Endometrium (tissue), 2 donors: ENCODE data around the gene LONRF3.
"Not testable (repeated sequence)": the region's sequence is repeated elsewhere in the genome, so short reads cannot be mapped to it uniquely, and the experiment has no call there.

Experiments
- FAIRE-seq: peaks from 2 replicates; lab custom pipeline; 2012; peaks lifted over from hg19 to GRCh38; lab: Jason Lieb, UNC
- donor health status: control.
- donor health status: control.

The LONRF3 gene

DNA sequence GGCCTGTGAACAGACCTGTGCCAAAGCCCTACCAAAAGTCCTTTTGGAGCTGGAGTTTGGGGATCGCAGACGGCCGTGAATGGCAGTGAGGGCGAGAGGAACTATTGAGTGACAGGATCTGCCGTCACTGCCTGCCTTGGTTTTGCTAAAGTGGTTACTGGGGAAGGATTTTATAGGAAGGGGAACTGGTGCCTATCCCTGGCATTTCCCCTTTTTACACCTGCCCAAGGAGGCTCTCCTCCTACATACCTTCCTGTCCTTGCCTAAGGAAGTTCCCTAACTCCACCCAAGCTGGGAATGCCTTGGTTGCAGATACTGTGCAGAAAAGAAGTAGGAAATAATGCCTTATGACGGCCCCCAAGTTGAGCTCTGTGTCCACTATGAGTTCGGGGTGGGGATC lies 14.5 kb downstream of the LONRF3 start:
- FAIRE-seq: no peak

DNA sequence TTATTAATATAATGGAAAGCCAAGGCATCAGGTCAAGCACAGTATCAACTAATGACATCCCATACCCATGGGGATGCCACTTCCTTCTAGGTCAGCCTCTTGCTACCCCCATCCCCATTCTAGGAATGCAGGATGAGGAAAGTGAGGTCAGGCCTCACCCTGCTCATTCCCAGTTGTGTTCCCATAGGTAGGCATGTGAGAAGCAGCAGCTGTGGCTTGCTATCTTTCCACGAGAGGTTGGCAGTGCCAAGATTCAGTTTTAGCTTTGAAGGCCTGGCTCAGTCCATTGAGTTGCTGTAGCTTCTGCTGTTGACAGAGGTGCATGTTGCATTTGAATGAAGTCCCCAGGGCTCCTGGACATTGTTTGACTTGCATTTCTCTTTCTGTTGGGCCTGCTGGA lies 15.5 kb downstream of the LONRF3 start:
- FAIRE-seq: no peak

- FAIRE-seq: no peak
These were observed 16.3 kb downstream of the LONRF3 start for GRCh38 chrX:118990512-118991227.

DNA sequence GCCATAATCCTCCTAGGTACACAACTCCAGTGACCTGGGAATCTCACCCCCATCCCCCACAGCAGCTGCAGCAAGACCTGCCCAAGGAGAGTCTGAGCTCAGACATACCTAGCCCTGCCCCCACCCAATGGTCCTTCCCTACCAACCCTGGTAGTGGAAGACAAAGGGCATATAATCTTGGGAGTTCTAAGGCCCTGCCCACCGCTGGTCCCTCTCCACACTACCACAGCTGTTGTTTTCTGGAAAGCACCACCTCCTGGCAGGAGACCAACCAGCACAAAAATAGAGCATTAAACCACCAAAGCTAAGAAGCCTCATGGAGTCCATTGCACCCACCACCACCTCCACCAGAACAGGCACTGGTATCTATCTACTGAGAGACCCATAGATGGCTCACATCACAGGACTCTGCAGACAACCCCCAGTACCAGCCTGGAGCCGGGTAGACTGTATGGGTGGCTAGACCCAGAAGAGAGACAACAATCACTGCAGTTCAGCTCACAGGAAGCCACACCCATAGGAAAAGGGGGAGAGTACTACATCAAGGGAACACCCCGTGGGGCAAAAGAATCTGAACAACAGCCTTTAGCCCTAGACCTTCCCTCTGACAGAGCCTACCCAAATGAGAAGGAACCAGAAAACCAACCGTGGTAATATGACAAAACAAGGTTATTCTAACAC lies 18.2 kb downstream of the LONRF3 start:
- not testable (repeated sequence) for FAIRE-seq

GRCh38 chrX:119003462-119003861 lies 29.0 kb downstream of the LONRF3 start:
- FAIRE-seq: no peak

DNA sequence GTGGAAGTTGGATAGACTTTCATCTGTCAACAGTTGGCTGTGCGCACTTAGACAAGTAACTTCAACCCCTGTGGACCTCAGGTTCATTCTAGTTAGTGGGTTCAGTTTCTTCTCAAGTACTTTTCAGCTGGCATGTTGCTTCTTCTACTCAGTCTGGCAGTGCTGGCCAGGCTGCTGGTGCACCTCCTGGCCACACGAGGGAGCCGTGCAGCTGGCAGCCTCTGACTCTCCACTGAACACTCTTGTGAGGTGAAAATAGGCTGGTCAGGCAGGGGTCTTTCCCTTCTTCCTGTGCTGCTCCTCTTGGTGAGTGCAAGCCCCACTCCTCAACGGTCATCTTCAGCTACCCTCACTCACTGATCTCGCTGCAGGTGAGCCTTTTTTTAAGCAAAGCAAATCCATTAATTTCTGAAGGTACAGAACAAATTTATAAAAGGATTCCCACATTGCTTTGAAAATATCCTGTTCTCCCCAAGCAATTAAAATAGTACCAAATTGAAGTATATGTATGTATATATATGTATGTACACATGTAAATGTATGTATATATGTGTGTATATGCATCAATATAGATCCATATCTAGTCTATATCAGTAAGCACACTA lies 30.6 kb downstream of the LONRF3 start:
- no peak for FAIRE-seq

DNA sequence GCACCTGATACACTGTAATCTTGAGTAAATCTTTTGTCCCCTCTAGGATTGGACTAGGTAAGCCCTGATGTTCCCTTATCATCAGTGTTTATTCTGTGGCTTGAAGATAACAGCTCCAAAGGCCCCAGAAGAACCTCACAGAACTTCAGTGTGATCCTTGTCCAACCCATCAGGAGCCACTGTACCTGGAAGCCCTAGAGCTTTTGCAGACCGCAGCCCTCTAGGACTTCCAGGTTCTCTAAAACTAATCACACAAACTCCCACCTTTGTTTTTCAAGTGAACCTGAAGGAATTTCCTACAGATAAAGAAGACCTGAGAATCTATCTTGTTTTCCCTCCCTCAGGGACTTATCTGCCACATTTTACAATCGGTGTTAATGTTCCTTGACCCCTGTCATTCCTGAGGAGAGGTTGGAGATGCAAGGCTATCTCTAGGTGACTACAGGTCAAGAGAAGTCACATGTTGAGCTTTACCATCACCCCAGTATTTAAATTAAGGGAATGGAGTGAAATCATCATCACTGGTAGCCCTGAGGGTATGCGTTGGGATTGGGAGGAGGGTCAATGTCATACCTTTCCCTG lies 32.9 kb downstream of the LONRF3 start:
- FAIRE-seq: no peak

DNA sequence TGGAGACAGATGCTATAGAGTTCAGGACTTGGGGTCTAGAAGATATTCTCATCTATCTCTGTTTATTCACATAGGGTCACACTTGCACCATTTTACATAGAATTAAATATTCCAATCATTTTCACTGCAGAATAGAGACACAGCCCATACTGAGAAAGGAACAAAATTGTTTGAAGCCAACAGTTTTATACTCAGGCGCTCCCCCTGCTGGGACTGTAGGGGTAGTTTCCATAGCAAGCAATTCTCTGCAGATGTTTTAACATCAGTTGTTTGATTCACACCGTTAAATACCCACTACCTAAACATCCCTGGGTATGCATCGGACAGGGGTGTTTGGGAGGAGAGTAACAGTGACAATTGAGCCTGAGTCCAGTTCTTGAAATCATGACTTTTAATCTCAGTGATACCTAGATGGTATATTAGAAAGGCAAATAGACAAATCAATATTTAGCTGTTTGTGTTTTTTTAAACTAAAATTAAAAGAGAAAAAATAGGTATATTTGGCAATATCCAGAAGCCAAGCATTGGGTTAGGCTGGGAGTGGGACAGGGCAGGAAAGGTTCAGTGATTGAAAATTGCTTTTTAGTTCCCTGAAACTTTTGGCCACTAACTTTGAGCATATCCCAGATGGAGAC lies 33.8 kb downstream of the LONRF3 start:
- no peak for FAIRE-seq

DNA sequence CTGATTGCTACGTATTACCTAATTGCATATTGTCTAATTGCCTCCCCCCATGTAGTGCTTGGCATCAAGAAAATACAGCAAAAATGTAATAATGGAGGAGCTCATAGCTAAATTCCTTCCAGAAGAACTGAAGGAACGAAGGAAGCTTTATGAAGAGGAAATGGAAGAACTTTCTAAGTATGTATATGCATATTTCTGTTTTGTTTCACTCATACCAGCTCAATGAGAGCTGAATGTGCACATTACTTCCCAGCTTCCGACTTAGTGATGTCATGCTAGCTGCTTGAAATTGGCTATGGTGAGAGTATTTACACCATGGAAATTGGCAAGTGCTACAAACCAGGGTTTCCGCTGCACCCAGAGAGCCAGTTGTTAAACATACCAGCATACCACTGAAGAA lies 34.7 kb downstream of the LONRF3 start:
- no peak for FAIRE-seq

DNA sequence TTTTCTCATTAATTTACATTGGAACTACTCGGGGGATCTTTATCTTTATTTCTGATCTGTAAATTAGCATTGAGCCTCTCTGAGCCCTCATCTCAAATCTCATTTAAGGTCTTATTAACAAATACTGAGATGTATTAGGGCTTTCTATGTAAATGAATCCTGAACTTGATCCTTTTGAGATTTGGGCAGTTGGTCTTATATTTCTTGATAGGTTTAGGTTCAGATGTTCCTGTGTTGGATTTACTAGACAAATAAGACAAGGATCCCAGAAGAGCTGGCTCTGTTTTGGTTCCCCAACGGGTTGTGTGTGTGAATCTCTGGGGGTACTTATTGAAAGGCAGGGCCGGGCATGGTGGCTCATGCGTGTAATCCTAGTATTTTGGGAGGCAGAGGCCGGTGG lies 36.1 kb downstream of the LONRF3 start:
- no peak for FAIRE-seq

DNA sequence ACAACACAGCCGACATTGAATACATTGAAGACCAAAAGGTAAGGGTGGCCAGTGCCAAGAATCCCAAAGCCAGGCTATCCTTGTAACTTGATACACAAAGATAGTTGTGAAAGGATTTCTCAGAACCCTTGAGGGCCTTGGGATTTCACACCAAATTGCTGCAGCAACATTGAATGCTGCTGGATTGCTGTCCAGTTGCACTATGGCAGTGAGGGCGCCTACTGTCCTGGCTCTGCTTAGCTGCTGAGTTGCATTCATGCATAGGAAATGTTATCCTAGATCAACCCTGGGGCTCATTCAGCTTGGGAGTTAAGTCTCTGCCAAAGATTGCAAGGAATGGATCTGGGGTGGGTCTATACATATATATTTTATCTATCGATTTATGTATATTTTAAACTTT lies 38.7 kb downstream of the LONRF3 start:
- FAIRE-seq: no peak

DNA sequence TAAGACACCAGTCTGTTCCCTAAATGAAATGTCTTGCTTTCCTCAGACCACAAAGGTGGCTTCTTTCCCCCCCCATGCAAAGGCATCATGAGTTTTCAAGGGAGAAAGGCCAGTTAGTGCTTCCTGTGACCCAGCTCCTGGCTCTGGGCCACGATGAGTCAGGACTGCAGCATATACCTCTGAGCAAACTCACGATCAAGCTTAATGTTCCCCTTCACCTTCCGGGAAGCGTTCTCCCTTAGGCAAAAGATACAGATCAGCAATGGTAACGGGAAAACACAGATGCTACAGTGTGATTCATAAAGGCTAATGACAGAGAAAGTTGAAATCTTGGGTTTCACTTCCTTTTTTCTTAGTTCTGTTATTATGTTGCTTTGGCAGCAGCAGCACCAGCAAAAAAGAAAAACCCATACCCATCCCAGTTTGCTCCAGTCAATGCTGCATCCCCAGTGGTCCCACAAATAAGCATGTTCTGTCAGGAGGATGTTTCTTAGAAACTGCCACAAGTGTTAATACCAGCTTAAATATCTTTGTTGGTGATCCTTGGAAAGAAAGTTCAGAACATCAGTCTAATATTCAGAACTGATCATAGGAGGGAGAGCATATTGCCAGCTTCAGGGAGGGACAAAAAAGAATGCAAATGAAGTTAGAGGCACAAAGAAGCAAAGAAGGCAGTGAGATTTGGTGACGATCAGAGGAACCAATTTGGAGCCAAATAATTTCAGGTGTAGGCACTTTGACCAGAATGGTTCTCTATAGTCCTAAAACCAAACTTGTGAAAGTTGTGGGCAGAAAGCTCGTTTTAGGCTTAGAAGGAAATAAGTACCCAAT lies 41.2 kb downstream of the LONRF3 start:
- no peak for FAIRE-seq

GRCh38 chrX:119017077-119017476 lies 42.7 kb downstream of the LONRF3 start:
- FAIRE-seq: no peak

GRCh38 chrX:119025900-119026299 lies 51.5 kb downstream of the LONRF3 start:
- no peak for FAIRE-seq

DNA sequence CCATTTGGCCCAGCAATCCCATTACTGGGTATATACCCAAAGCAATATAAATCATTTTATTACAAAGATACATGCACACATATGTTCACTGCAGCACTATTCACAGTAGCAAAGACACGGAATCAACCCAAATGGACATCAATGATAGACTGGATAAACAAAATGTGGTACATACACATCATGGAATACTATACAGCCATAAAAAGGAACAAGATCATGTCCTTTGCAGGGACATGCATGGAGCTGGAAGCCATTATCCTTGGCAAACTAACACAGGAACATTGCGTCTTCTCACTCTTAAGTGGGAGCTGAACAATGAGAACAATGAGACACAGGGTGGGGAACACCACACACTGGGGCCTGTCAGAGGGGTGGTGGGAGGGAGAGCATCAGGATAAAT lies 51.9 kb downstream of the LONRF3 start:
- FAIRE-seq: not testable (repeated sequence)

DNA sequence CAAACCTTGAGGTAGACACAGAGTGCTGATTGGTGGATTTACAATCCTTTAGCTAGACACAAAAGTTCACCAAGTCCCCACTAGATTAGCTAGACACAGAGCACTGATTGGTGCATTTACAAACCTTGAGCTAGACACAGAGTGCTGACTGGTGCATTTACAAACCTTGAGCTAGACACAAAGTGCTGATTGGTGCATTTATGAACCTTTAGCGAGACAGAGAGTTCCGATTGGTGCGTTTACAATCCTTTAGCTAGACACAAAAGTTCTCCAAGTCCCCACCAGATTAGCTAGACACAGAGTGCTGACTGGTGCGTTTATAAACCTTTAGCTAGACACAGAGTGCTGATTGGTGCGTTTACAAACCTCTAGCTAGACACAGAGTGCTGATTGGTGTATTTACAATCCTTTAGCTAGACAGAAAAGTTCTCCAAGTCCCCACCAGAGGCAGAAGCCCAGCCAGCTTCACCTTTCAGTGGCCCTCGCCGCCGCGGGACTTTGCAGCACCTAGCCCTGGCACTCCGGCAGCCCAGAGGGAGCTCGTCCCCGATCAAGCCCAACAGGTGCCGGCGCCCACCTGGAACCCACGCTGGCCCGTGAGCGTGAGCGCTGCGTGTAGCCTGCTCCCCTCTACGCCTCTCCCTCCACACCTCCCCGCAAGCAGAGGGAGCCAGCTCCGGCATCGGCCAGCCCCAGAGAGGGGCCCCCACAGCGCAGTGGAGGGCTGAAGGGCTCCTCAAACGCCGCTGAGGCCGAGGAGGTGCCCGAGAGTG lies 53.7 kb downstream of the LONRF3 start:
- not testable (repeated sequence) for FAIRE-seq

DNA sequence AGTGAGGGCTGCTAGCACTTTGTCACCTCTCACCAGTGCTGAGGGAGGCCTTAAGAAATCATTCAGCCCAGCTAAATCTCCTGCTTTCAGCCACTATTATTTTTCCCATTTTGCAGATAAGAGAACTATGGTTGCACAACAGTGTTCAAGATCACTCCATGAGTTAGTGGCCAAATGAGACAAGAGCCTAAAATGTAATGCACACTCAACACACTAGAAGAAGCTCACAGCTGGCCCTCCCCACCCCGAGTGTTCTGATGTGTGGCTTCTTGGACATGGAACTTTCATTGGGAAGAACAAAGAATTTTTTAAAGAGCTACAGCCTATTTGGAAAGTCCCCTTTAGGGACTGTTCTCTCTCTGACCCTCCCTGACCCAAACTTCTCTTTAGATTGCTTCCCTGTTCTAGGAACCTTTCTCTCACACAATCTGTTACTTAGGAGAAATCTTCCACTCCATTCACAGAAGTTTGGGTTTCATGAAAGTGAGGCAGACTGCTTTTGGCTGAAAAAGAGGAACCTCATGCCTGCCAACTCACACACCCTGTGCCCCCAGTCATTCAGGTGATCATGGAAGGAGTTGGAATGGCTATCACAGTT lies 54.4 kb downstream of the LONRF3 start:
- no peak for FAIRE-seq

DNA sequence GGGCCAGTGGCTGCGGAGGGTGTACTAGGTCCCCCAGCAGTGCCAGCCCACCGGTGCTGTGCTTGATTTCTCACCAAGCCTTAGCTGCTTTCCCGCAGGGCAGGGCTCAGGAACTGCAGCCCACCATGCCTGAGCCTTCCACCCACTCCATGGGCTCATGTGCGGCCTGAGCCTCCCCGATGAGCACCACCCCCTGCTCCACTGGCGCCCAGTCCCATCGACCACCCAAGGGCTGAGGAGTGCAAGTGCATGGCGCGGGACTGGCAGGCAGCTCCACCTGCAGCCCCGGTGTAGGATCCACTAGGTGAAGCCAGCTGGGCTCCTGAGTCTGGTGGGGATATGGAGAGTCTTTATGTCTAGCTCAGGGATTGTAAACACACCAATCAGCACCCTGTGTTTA lies 55.2 kb downstream of the LONRF3 start:
- not testable (repeated sequence) for FAIRE-seq

DNA sequence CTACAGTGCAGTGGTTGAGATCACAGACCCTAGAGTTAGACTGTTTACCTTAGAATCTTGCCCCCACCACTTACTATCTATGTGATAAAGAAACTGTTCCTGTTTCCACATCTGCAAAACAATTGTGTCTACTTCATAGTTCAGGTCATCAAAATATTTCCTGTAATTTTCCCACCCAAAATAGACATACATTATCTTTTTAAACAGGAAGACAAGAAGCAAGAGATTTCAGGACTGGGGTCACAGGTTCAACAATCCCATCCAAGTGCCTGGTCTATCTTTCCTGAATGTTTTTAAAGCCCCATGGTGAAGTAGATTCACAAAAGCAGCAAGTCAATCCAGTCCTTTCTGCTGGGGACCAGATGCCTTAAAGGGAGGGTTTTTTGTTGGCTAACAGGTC lies 56.6 kb downstream of the LONRF3 start:
- FAIRE-seq: no peak
